Right ventricle myocardium inferior (tissue), 1 donor: ENCODE data around the gene FBXO3. TPM values are rescaled to one million over a fixed set of nuclear protein-coding genes. Genes with fewer than 3 reads are reported as not detected.

Experiments
- ATAC-seq: fragments of 200-7000 bp; cut with Tn5 transposase; one replicate; pipeline ENCODE4 v1.9.1; 2020; ENCODE audit warnings: mild to moderate bottlenecking, moderate library complexity
- DNase-seq: peaks from one replicate; pipeline ENCODE4 v3.0.0; 2021; ENCODE audit errors: missing footprints
- intact Hi-C: fragments of 100-400 bp; cut with DNase I; formaldehyde crosslinking; loops from one replicate; pipeline ENCODE4 v1.11.0; 2022
- total RNA-seq: library from RNA; stranded (reverse); fragmentation: NEBNext Ultra II Directional; extraction: Animal tissue kit (Norgen Biotek cat#: 25700); gene quantifications from one replicate; pipeline ENCODE4 v1.2.1, GENCODE V29; 2021
- donor health status: DM: no; HTN: yes; CAD: no; lungs with severe emphysema.

FBXO3 gene
- total RNA-seq, 1 donor from 2014 or later: 46.4 TPM

DNA sequence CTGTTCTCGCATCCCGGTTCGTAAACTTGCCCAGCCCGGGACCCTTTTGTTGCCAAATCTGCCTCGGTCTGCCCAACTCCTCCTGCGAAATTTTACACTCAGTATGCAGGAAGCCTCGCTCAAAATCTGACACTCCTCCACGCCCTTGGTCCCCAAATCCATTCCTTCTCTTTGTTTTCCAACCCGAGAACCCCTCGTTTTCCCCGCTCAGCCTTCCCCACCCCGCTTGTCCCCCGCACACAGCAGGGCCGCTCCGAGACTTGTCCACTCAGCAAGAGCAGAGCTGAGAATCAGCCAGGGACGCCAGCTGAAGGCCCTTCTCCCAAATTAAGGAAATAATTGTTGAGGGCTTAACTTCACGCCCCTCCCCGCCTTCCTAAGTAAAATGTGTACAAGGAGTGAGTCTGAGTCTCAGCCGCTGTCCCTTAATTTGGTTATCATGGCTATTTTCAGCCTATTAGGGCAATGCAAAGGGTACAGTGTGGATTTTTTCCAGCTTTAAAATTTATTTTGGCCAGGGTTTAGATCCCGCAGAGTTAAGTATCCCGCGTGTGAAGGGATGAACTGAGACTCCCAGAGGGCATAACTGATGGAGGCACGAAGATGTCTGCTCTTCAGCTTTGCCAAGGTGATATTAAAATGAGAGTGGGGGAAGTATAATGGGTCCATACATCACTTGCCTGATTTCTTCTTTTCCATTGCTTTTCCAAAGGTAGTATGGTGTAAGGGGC is 581 bp upstream of the FBXO3 start:
- ATAC-seq (peak; percentile 24), DNase-seq (no peak)
- intact Hi-C loops: no loop called here

DNA sequence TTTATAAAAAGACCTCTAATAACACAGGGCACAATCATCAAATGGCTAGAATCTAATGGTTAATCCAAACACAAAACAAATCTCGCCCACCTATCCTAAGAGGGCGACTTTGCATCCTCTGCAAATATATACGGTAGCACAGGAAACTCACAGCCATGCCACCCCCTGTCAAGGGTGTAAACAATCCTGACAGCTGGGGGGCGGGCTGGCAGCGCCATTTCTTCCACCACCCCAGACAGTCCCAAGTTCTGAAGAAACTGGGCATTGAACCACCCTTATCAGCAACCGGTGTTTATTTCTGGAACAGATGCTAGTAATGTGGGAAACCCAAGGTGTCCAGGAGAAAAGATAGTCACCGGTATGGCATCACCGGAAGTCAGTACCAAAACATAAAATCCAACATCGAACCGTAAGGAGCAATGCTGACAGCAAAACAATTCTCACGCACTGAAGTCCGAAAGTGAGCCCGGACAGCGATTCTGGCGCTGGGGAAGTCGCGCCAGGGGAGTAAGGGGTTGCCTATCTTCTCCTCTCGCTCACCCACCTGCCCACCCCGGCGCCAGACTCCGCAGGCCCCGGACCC is 825 bp downstream of the FBXO3 start:
- intact Hi-C loops: no loop called here
- DNase-seq (no peak), ATAC-seq (peak; percentile 20)

DNA sequence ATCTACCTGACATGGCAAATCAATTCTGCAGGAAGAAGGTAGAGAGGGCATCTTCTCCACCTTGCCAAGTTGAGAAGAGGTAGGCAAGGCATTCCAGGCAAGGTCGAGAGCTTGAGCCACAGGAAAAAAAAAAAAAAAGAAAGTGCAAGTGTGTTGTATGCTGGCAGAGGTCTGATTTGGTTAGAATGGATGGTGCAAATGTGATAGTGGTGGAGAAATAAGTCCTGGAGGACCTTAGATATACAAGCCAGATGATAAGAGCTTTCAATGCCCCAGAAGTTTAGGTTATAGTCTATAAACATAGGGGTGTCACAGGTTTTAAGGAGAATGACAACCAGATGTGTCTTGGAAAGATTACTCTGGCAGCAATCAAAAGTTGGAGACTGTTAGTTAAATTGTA is 1.4 kb downstream of the FBXO3 start:
- ATAC-seq (no peak), DNase-seq (no peak)
- intact Hi-C loops: no loop called here

DNA sequence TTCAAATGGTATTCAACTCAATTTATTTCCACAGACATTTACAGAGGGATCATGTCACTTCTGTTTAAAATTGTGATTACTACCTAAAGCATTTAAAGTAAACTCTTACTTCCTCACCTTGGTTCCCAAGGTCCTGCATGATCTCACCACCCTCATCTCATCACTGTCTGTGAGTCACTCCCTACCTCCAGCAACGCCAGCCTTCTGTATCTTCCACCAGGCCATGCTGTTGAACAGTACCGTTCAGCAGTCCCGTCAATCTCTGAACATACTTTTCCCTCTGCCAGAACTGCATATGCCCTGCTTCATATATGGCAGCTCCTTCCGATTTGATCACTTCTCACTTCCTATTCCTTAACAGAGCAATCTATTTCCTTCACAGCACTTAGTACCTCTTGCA is 2.0 kb downstream of the FBXO3 start:
- intact Hi-C loops: no loop called here
- ATAC-seq: no peak
- DNase-seq: no peak

DNA sequence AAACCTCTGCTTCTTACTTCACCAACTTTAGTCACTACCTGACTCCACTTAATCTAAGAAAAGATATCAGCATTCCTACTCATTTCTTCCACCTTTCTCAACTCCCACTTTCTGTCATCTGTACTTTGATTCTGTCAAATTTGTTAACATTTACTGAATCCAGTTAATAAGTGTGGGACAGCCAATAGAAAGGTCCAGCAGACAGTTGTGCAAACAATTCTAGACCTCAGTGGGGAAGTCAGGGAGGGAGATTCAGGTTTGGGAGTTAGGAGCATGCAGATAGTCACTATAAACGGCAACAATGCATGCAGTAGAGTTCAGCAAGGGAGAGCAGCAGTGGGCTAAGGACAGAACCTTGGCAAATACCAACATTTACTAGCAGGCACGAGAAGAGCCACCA is 4.1 kb downstream of the FBXO3 start:
- no peak for DNase-seq
- no peak for ATAC-seq
- intact Hi-C loops: no loop called here

DNA sequence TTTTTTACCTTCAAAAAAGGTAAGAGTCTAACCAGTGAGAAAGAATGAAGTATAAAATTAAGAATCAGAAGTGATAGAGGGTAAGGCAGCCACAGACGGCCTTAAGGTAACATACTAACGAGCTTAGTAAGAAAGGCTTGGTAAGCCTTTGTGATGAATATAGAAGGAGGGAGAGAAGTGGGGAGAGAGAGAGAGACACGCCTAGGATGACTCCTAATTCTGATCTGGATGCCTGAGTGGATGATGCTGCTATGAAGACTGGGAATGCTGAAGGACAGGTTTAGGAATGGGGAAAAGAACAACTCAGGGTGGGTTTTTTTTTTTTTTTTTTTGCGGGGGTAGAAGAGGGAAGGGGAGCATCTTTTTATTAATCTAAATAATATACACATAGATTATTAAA is 4.8 kb downstream of the FBXO3 start:
- intact Hi-C loops: no loop called here
- DNase-seq (no peak), ATAC-seq (no peak)

DNA sequence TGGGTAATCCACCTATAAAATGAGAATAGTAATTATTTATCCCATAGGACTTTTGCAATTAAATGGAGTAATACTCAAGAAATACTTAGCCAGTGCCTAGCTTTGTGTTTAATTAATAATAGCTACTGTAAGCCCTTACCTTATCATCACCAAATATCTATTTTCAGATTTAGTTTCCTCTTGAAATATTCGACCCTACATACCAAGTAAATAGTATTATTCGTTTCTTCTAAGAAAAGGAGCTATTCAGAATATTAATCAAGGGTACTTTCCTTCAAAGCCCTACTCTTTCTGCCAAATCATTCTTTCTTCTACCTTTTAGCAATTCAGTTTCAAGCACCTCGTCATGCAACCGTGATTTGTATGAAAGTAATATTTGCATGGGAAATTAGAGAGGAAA is 6.7 kb downstream of the FBXO3 start:
- ATAC-seq: no peak
- intact Hi-C loops: no loop called here
- no peak for DNase-seq

DNA sequence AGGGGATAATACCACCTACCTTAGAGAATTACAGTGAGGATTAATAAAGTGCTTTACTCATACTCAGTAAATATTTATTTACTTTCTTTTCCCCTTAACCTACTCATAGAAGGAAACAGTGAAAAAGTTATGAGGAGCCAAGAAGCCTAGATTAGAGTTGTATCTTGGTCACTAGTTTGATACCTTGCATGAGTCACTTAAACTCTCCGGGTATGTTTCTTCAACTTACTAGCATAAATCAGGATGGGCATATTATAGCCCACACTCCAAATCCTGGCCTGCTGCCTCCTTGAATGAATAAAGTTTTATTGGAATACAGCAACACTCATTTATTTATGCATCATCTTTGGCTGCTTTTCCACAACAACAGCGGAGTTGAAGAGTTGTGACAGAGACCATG is 8.2 kb downstream of the FBXO3 start:
- intact Hi-C loops: no loop called here

DNA sequence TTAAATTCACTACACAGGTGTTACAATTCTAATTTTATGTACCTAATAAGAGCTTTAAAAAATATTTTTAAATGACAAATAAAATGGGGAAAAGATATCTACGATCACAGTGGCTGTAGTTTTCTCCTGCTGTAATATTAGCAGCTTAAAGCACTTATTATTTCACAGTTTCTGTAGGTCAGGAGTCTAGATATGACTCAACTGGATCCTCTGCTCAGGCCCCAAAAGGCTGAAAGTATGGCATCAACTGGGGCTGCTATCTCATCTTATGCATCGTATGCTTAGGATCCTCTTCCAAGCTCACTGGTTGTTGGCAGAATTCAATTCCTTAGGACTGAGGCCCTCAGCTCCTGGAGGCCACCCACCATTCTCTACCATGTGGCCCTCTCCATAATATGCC is 12.8 kb downstream of the FBXO3 start:
- ATAC-seq (no peak), DNase-seq (no peak)
- intact Hi-C loops: no loop called here

More for the DNA sequence above, 8.2 kb downstream of the FBXO3 start:
- DNase-seq (no peak), ATAC-seq (no peak)

DNA sequence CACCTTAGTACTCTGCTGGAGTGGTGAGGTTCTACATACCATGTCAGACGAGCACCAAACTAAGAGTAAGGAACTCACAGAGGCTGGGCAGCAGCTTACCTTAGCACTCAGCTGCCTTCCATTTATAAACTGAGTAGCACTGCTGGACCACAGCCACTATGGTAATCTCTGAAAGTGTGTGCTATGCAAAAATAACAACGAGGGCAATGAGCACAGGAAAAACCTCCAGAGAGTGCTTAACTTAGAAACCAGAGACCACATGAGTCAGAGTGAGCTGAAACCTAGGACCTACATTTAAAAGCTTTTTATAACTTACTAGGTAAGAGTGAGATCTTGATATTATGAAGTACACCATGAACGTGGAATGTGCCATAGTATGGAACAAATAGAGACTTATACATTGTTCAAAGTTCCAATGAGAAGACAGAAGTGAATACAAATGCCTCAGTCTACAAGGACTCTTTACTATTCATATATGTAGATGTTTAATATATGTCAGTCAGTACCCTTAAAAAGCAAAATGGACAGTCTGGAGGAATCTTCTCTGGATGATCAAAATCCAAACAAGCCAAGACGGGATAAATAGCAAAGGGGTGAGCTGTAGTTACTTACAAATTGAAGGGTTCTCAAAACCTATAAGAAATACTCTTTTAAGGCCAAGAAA is 20.9 kb downstream of the FBXO3 start:
- intact Hi-C loops: no loop called here
- DNase-seq: no peak
- peak; percentile 91 for ATAC-seq

DNA sequence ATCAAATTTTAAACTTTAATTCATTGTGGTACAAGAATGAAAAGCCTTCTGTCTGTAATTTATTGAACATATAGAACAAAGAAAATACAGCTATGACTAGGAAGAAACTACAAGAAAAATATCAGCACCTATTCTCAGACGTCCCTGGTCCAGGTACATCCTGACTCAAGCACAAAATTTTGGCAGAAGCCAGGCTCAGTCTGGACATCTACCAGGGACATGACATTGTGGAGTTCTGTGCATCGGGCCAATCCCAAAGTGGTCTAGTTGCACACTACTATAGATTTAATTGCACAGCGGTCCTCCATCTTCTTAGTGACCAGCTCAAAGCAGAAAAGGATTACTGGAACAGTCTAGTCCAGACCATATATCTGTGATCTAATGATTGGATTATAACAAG is 22.4 kb downstream of the FBXO3 start:
- DNase-seq (no peak), ATAC-seq (peak; percentile 47)
- intact Hi-C loops: no loop called here

DNA sequence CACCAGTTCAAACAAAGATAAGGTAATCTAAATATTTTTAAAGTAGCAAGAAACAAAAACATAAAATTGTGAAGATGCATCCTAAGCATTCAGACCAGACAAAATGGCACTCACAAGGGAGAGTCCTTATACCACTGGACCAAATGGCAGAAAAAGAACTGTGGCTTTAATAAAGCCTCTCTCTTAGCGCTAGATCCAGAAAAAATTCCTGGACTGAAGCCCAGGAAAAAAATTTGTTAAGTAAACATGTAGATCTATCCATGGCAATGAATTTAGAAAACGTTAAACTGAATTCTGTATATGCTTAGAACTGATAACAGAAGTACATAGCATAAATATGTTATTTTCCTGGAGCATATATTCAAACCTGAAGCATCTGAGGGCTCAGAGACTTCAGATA is 26.3 kb downstream of the FBXO3 start:
- no peak for ATAC-seq
- DNase-seq: no peak
- intact Hi-C loops: no loop called here

DNA sequence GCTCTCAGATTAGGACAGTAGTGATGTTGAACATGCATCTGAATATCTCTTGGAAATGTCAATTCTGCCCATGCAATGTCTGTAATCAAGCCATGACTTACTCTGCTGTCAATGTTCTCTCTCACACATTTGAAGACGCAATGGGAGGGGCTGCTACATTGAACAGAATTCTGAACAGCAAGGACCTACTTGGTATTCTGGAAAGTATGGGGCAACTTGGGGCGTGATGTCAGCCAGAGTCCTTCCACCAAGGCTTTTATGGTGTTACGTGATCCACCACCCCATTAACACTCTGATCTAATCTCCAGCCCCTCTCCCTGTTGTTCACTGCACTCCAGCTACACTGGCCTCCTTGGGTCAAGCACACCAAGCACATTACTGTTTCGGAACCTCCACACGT is 31.0 kb downstream of the FBXO3 start:
- ATAC-seq (no peak), DNase-seq (no peak)
- intact Hi-C loops: loop anchor here (2.0 to 5.0 kb wide), 2 partner anchors 201 to 376 kb away; no protein-coding TSS in a partner anchor

DNA sequence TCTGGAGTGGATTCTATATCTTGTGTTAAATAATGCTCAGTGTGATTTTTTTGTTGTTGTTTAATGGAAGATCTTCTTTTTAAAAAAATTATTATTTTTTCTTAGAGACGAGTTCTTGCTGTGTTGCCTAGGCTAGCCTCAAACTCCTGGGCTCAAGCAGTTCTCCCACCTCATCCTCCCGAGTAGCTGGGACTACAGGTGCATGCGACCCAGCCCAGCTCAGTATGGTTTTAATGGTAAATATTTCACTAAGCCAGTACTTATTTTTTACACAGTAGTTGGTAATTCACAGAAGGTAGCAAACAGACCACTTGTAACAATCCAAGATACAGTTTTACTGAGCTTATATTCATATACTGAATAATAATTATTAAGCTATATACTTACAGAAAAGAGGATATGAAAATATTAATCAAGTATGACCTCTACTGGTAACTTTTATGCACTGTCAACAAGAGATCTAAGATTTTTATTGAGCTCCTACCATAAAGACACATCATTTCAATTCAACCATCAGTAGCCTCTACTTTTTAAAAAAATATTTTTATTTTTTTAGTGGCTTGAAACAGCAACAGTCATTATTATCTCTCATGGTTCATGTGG is 32.0 kb downstream of the FBXO3 start:
- ATAC-seq (peak; percentile 27), DNase-seq (no peak)
- intact Hi-C loops: loop anchor here (2.0 to 5.0 kb wide), 2 partner anchors 200 to 376 kb away; no protein-coding TSS in a partner anchor

DNA sequence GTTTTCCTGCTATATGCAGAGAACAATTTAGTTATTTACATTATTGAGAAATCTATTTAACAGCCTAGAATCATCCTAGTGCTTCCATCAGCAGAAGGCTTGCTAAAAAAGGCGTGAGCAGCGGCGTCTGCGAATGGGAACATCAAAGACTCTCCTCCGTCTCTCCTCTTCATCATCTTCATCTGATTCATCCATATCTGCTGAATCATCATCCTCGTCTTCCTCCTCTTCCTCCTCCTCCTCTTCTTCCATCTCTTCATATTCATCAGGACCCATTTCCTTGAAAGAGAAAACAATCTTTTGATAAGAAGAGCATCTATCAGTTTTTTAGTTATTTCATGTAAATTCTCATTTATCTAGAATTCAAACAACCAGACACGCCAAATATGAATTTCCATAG is 32.5 kb downstream of the FBXO3 start:
- ATAC-seq: no peak
- DNase-seq: no peak
- intact Hi-C loops: loop anchor here (2.0 to 5.0 kb wide), 2 partner anchors 200 to 375 kb away; no protein-coding TSS in a partner anchor

DNA sequence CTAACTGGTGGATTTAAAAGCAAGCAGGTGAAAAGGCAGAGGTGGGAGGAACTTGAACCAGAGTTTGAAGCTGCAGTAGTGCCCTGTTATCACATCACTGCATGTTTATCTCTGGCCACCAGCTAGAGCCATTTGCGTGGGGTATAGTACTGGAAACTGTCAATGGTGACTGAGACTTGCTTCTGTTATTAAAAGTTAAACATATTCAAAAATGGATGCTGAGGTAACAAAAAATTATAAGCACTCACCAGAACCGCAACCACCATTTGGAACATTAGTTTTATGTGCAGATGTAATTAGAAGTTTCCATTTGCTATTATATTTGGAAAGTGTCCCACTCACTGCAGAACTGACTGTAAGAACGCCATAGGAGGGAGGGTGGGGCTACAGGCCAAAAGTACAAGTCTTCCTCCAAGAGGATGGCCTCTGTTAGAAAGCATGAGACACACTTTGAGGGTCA is 36.9 kb downstream of the FBXO3 start:
- DNase-seq (no peak), ATAC-seq (no peak)
- intact Hi-C loops: no loop called here

DNA sequence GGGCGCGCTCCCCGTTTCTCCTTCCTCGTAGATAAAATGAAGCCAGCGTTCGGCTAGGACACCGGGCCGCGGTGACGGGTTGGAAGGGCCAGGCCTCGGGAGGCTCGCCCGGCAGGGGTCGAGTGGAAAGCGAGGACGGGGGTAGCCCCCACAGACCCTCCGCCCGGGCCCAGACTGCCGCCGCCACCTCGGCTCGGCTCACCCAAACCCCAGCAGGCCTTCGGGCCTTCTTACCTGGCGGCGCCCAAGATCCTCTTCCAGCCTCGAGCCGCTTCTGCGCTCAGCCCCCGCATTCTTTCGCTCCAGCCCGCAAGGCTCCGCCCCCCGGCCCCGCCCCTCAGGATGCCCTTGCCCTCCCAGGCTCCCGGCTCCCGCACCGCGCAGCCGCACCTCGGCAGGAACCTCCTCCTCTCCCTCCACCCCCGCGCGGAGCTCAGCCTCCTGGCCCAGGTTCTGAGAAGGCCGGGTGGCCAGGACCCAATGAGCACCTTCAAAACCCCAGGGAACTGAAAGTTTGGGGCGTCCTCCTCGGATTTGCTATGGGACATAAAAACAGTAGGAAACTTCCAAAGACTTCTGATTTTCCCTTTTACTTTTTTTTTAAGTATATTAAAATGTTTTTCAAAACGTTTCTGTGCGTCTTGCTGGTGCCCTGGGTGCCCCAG is 38.0 kb downstream of the FBXO3 start, which contains the start of gene CD59:
Gene CD59 (minus strand): TSS at position 276 of the 665 bp plus-strand sequence. CDS start 13,978 bp downstream, outside the sequence.
- ATAC-seq (peak; percentile 98), DNase-seq (peak; percentile 98)
- intact Hi-C loops: no loop called here

DNA sequence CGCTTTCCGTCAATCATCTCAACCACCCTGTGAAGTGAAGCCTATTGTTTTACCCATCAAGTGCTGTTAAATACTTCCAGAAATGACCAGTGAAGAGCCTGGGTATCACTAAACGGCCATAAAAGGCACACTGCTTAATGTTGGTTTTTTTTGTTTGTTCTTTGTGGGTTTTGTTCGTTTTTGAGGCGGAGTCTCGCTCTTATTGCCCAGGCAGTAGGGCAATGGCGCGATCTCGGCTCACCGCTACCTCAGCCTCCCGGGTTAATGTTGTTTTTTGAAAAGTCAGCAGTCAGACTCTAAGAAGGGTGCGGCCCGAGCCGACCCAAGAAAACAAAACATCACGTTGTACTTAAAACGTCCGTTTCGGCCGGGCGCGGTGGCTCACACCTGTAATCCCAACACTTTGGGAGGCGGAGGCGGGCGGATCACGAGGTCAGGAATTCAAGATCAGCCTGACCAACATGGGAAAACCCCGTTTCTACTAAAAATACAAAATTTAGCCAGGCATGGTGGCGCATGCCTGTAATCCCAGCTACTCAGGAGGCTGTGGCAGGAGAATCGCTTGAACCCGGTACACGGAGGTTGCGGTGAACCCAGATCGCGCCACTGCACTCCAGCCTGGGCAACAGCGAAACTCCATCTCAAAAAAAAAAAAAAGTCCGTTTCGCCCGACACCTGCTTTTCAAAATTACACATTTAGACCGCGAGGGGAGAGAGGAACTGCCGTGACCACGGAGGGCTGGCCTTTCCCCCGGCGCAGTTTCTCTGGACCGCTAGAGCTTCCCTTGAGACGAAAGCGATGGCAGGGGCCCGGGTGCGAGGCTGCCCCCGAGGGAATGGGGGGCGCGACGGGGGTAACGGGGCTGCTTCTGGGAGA is 38.8 kb downstream of the FBXO3 start:
- intact Hi-C loops: loop anchor here (2.0 kb wide), 1 partner anchor 35 kb away; the partner anchor contains the start of gene C11orf91
- DNase-seq: peak; percentile 81

More for the DNA sequence above, 38.8 kb downstream of the FBXO3 start:
- peak; percentile 21 for ATAC-seq
